DMS153 treated with DMSO at 0.1 percent for 48 hours (cell line): ENCODE measurements around the gene UVRAG.
"Not testable (repeated sequence)": the region's sequence is repeated elsewhere in the genome, so short reads cannot be mapped to it uniquely, and the experiment has no call there.

ENCODE experiments used
- DNase-seq: peaks from one replicate; lab custom pipeline; 2025; ENCODE audit not compliant: unreplicated experiment; lab: John Stamatoyannopoulos, UW

Gene UVRAG

DNA sequence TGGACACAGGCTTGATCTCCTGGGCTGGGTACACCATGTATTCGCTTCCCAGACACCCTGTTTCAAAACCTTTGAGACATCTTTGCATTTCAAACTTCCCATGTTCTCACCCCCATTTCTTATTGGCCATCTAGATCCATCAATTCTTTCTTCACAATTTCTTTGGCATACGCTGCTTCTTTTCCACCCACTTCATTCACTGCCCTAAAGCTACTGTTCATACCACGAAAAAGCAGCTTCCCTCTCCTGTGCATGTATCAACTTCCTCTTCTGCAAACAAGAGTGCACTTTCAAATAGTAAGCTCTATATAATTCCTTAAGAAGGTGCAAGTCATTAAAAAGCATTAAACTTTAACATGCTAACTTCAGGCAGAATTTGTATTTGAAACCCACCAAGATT is 21.4 kb downstream of the UVRAG start:
- no peak for DNase-seq

DNA sequence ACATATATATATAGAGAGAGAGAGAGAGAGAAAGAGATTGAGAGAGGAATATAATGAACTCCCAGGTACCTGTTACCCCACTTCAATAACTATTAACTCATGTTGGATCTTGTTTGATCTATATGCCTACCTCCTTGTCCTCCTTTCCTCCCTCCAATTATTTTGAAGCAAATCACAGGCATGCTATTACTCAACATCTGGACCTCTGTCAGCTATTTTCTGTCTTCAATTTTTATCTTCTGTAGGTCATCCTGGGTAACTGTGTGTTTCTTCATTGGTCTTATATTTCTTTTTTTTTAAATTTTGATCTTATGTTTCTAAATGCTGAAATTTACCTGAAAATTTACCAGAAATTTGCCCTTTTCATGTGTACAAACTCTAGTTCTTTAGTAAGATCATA is 24.8 kb downstream of the UVRAG start:
- no peak for DNase-seq

DNA sequence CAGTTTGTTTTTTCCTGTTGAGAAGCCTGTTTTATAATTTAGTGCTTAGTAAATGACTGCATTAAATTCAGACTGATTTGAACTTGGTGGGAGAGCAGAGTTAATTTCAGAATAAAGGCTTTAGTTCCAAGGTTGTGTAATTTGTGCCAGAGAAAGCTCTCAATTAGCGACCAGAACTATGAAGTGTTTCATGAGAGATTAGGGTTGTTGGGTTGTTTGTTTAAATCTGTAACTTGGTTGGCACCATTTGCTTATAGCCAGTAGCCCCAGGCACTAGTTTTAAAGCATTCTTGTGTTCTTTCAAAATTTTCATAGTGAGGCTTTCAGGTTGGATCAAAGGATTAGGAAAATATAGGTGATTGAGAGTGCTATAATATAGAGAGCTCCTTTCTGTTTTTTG is 25.5 kb downstream of the UVRAG start:
- no peak for DNase-seq

DNA sequence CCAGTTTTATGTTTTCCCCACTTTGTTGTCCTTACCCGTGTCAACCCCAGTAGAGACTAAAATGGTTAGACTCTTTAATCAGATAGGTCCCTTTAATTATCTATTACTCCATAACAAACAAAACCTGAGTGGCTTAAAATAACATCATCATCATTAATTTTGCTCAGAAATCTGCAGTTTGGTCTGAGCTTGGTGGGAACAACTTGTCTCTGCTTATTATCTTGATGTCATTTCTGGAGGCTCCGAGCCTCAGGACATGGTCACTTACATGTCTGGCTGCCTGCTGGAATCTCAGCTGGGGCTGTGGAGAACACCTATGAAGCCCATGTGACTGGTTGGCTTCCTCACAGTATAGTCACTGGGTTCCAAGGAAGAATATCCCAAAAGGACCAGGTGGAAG is 26.7 kb downstream of the UVRAG start:
- no peak for DNase-seq

DNA sequence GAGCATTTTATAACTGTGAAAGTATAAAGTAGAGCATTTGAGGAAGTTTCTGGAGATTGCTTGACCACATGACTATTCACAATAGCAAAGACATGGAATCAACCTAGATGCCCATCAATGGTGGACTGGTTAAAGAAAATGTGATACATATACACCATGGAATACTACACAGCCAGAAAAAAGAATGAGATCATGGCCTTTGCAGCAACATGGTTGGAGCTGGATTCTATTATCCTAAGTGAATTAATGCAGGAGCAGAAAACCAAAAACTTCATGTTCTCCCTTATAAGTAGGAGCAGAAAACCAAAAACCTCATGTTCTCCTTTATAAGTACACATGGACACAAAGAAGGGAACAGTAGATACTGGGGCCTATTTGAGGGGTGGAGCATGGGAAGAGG is 30.3 kb downstream of the UVRAG start:
- DNase-seq, result no peak

DNA sequence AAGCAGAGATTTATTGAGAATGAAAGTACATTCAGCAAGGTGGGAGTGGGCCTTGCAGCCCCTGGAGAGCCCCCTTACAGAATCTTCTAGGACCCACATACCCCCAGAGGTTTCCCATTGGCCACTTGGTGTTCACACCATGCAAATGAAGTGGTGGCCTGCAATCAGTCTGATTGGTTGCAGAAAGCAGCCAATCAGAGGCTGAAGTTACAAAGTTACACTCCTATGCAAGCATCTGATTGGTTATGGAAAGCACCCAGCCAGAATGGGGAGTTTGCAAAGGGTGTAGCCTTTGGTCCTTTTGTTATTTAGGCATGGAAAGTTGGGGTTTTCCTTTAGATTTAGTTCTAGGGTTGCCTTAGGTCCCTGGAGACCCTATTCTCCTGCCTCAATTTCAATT is 34.9 kb downstream of the UVRAG start:
- no peak for DNase-seq

DNA sequence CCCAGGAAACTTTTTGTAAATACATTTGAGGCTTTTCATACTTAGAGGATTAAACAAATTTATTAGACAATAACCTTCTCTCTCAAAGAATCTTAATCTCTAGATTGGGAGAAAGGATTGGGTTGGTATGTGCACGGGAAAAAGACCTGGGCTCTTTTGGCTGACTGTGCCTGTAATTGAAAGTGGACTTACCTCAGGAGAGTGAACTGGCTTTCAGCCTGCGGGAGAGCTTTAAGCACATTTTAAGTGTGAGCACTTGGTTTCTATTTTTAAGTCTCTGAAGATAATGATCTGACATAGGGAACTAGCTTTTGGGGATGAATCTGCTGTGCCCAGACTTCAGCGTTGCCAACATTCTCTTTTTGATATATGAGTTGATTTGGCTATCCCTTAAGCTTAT is 35.8 kb downstream of the UVRAG start:
- DNase-seq, result no peak

DNA sequence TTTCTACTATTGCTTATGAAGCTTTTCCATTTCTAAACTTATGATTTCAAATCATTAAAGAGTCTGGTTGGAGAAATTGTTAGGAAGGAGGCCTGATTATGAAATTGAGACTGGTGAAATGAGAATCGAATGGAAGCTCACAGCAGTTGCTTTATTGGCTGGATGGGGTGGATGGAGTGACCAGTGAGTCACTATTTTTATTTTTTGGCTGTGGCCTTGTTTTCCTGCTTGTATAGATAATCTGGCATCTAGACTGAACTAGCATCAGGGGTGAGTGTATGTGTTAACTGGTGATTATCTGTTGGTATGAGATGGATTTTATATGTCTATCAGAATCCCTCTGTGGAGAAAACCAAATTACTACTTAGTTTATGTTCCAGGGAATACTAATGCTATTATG is 36.2 kb downstream of the UVRAG start:
- DNase-seq, result no peak

DNA sequence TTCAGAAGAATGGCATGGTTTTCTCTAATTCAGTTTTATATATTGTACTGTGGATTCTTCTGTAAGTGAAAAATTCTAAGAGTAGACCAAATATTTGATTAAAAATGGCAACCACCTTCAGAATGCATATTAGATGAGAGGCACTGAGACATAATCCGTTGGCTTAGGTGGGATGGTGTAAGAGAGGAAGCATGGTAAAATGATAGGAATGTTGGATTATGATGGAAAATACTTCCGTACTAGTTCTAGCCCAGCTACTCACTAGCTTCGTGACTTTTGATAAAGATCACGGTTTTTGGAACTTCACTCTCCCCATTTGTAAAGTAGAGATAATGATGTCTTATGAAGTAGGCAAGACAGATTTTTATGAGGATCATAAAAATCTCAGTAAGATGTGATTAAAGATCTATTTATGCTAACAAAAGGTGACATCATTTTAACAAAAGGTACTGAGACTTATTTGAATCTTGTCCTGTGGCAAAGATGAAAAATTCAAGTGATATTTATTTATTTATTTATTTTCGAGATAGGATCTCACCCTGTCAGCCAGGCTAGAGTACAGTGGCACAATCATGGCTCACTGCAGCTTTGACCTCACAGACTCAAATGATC is 37.5 kb downstream of the UVRAG start:
- no peak for DNase-seq

DNA sequence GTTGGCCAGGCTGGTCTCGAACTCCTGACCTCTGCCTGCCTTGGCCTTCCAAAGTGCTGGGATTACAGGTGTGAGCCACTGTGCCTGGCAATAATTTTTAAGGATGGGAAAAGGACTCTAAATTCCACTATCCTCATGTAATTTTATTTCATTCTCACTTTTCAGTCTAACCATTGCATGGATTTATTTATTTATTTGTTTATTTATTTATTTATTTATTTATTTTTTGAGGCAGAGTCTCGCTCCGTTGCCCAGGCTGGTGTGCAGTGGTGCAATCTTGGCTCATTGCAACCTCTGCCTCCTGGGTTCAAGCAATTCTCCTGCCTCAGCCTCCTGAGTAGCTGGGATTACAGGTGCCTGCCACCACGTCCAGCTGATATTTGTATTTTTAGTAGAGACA is 38.6 kb downstream of the UVRAG start:
- DNase-seq, result not testable (repeated sequence)

DNA sequence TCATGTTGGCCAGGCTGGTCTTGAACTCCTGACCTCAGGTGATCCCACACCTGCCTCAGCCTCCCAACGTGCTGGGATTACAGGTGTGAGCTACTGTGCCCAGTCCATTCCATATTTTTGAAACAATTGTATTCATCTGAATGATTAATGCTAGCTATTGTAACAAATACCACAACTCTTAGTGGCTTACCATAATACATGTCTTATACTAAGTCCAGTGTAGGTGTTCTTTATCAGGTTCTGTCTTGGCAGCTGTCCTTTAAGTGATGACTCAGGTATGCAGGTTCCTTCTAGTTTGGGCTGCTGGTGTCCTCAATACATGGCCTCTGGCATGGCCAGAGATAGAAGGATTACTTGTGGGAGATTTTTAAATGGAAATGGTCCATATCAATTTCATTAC is 39.0 kb downstream of the UVRAG start:
- DNase-seq, result no peak

DNA sequence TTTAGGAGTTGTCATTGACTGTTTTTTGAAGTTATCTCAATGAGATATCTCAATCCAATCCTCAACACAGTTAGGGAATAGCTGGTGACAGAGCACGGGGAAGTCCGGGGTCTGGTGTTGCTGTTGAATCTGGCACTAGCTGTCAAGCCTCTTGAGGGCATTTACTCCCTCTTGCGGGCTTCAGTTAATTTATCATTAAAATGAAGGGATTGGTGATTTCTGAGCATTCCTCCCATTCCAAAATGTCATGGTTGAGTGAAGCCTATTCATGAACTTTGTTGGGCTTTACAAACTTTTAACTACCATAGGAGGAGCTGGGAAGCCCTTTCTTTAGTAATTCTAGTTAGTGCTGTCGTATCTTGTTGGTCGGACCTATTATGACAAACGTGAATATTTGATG is 40.2 kb downstream of the UVRAG start:
- DNase-seq, result no peak

DNA sequence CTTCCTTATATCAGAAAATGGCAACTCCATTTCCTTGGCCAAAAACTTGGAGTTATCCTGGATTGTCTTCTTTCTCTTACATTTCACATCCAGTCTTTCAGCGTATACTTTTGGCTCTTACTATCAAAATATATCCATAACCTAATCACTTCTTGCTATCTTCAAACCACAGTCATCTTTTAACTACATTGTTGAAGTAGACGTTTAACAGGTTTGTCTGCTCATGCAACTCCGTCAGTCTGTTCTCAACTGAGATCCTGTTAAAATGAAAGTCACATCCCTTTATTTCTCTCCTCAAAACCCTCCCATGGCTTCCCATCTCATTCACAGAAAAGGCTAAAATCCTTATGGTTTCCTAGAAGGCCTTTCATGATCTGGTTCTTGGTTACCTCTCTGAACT is 41.9 kb downstream of the UVRAG start:
- no peak for DNase-seq

DNA sequence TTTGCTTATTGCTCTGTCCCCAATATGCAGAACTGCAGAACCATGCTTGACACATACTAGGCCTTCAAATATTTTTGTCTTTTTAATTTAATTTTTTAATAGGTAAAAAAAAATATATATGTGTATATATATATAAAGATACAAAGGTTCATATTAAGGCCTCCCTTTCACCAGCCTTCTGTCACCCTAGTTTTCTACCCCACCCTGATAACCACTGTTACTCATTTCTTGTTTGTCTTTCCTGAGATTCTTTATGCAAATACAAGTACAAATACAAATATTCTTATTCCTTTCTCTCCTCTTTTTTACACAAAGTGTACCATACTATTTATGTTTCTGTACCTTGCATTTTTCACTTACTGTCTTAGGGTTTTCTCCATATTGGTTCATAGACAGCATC is 43.0 kb downstream of the UVRAG start:
- no peak for DNase-seq

DNA sequence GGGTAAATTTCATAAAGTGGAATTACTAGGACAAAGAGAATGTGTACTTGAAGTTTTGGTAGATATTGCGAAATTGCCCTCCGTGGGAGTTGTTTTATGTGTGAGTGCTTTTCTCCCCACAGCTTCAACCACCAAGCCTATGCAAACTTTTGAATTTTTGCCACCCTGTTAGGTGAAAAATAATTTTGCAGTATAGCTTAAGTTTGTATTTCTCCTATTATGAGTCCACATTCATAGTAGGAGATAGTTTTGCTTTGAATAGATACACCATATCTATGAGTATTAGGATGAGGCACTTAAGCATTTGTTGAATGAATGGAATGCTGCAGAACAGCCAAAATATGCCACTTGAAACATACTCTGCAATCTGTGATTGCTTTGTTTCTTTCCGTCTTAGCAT is 43.6 kb downstream of the UVRAG start:
- no peak for DNase-seq

DNA sequence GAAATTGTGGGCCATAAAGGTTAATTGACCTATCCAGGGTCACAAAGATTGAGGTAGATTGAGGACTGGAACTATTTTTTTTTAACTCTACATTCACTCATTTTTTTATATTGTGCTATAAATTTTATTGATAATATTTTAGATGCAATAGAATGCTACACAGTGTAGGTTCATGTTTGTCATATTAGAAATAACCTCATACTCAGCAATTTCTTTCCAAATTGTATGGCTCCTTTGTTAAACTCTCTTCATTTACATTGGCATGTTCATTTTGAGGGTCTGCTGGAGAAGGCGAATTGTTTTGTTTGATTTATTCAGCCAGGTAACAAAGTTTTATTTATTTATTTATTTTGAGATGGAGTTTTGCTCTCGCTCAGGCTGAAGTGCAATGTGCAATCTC is 44.6 kb downstream of the UVRAG start:
- DNase-seq, result no peak

DNA sequence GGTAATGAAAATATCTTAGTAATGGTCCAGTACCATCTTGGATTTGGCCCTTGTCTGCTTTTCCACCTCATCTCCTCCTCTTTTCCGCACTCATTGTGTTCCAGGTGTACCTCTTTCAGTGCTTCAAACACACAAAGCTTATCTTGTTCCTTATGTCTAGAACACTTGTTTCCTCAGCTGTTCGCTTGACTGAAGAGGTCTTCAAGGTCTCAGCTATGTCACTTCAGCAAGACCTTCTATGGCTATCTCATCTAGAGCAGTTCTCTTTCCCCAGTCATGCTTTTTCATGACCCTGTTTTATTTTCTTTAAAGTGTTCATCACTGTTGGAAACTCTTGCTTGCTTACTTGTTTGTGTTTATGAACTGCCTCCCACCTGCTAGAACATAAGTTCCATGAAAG is 47.4 kb downstream of the UVRAG start:
- DNase-seq, result no peak

DNA sequence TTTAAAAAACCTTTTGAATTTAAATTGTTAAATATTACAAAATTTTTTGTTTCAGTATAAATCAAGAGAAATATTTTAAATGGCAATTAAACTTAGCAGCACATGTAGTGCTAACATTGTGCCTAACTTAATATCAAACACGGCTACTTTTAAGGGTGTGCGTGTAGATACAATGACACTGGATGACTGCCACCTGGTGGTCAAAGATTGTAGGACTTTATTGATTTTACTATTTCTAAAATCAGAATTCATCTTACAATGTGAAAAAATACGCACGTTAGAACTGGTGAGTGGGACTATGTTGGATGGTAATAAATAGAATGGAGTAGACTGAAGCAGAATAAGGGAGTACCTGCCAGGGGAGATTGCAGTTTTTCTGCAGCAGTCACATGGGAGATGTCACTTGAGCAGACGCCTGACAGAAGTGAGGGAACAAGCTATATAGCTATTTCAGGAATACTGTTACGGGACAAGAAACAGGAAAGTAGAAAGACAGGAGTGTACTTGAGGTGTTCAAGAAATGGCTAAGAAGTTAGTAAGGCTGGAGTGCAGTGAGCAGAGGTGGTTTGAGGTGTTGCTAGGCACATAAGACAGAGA is 52.9 kb downstream of the UVRAG start:
- DNase-seq, result peak; percentile 45

DNA sequence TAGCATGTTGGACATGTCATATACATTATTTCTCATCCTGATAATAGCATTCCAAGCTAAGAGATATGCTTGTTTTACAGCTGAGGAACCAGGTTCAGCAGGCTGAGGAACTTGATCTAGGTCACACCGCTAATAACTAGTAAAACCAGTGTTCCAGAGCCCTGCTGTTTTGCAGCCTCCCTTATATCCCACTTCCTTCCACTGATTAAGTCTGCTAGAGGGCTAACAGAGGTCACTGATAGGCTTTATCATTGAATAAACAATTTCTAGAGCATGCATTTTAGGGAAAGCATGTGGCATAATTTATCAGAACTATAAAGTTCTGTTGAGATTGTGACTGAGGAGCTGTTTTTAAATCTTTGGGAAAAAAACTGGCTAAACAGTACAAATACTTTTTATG is 54.0 kb downstream of the UVRAG start:
- DNase-seq, result no peak

DNA sequence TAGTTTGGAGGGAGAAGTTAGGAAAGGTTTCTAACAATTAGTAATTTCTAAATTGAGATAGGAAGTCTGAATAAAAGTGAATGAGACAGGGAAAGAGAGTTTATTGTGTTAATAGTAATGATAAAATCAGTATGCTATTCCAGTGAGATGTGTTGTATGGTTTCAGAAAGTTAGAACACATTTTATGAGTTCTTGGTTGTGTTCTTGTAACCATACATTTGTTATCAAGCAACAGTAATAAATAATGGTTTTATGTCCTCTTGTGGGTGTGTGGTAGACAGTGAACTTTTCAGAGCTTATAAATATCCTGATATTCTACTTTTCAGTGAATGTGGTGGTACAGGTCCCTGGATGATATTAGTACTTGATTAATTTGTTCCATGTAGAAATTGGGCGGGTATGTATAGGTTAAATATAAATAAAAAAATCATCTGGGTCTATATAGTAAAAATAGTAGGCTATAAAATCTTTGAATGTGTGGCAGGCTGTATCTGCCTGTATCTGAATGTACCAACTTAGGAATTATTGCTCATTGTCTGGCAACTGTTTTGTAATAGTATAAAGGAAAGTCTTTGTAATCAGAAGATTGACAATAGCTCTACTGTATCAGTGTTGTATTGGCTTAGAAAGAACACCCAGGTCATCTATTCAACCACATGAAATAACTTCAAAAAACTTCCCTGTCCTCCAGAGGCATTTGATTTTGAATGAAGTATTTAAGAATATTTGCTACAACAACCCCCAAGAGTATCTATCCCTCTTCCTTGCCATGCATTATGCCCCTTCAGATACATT is 54.8 kb downstream of the UVRAG start:
- no peak for DNase-seq

DNA sequence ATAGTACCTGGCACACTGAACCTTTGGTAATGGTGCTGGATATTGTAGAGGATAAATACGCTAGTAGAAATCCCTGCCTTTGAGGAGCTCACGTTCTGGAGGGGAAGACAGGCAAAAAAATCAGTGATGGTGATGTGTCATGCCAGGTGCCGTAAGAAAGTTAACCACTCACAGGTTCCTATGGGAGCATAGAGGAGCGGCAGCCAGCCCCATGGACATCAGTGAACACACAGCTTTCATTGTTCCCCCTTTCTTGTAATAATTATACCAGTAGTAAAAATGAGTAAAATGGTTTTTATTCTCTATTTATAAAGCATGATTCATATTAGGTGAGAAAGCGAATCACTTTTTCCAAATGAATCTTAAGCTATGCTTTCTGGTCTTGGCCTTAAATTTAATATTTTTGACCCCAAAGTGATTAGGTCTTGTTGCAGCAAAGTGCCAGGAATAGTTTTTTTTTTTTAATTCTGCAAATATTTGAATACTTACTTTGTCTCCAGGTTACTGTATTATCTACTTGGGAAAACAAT is 57.9 kb downstream of the UVRAG start:
- no peak for DNase-seq
